WI38 (cell line): ENCODE data around the gene FAM151A.
"Not testable (repeated sequence)": the region's sequence is repeated elsewhere in the genome, so short reads cannot be mapped to it uniquely, and the experiment has no call there.

Source experiments
- H3K4me3 ChIP-seq: 2 replicates; pipeline ENCODE4 v1.5.1; 2011; ENCODE audit warnings: low read depth, mild to moderate bottlenecking, control low read depth, low read length
- TF ChIP-seq, protein P1 (sequence below): IDR thresholded peaks from 2 replicates; pipeline ENCODE4 v1.5.1; 2012; ENCODE audit warnings: low read depth, mild to moderate bottlenecking, control low read depth, low read length

FAM151A gene

DNA sequence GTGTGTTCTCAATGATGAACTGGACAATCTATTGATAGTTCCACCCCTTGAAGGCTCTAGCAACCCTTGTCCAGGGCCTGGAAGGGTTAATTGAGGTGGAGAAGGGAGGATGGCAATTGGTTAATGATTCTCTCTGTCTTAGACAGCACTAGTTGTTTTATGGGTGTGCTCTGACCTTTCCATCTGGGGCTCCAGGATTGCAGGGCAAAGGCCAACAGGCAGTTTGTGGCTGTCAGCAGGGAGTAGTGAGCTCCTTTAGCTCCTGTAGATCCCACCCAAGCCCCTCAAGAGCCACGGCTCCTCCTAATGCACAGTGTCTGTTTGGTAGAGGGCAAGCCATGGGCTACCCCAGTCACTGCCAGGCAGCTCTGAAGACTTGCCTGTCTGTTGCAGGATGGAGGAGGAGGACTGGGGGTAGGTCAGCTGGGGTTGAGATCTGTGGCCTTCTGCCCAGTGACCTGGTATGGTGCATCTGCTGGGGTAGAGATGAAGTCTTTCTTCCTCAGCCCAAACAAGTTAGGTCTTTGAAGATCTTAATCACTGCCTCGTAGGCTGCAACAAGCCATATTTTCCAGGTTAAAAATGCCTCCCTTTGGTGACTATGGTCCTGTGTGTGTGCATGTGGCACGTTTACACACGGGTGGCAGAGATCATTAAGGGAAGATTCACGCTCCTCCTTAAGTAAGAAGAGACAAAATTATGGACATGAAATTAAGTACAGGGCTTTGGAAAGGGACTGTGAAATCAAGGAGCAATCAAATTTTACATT lies 26.0 kb upstream of the FAM151A start:
- no peak overlapping the region for H3K4me3 ChIP-seq
- TF ChIP-seq, protein P1, sequence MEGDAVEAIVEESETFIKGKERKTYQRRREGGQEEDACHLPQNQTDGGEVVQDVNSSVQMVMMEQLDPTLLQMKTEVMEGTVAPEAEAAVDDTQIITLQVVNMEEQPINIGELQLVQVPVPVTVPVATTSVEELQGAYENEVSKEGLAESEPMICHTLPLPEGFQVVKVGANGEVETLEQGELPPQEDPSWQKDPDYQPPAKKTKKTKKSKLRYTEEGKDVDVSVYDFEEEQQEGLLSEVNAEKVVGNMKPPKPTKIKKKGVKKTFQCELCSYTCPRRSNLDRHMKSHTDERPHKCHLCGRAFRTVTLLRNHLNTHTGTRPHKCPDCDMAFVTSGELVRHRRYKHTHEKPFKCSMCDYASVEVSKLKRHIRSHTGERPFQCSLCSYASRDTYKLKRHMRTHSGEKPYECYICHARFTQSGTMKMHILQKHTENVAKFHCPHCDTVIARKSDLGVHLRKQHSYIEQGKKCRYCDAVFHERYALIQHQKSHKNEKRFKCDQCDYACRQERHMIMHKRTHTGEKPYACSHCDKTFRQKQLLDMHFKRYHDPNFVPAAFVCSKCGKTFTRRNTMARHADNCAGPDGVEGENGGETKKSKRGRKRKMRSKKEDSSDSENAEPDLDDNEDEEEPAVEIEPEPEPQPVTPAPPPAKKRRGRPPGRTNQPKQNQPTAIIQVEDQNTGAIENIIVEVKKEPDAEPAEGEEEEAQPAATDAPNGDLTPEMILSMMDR = no peak

DNA sequence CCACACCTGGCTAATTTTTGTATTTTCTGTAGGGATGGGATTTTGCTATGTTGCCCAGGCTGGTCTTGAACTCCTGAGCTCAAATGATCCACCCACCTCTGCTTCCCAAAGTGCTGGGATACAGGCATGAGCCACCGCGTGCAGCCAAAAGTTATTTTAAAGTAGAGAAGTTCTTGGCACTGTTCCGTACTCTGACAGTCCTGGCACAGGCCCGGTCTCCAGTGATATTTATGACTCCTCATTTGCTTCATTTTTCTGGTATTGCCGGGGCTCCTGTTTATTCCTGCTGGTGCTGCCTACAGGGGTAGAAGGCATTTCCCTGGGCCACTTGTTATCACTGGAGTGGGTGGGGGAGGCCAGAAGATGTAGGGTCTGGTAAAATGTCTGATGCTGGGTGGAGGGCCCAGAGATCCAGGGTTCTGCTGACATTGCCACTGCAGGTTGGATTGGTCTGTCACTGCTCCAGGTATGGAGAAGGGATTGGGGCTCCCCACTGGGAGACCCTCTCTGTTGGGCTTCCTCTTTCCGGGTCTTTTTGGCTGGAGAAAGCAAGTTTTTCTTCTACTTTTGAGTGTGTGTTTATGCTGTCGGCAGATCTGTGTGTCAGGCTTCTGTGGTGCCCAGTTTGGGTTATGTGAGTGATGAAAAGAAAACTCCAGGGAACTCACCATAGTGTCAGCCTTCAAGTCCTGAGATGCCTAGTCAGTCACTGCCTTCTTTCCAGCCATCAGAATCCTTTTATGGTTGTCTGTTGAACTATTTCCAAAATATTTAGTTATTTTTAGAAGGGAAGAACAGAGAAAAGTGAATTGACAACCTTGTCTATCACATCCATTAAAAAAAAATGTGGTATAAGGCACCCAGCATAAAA lies 22.7 kb upstream of the FAM151A start:
- H3K4me3 ChIP-seq = no peak overlapping the region
- TF ChIP-seq, protein P1 = no peak

DNA sequence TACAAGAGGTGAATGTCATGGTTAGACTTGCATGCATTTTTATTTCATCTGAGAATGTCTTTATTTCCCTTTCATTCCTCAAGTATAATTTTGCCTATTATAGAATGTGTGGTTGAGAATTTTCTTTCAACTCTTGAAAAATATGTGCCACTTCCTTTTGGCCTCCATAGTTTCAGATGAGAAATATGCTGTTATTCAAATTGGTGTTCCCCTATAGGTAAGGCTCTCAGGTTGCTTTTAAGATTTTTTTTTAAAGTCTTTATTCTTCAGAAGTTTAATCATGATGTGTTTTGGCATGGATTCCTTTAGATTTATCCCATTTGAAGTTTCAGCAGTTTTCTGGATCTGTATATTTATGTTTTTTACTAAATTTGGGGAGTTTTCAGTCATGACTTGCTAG lies 20.4 kb upstream of the FAM151A start:
- no peak overlapping the region for H3K4me3 ChIP-seq
- TF ChIP-seq, protein P1 = no peak

DNA sequence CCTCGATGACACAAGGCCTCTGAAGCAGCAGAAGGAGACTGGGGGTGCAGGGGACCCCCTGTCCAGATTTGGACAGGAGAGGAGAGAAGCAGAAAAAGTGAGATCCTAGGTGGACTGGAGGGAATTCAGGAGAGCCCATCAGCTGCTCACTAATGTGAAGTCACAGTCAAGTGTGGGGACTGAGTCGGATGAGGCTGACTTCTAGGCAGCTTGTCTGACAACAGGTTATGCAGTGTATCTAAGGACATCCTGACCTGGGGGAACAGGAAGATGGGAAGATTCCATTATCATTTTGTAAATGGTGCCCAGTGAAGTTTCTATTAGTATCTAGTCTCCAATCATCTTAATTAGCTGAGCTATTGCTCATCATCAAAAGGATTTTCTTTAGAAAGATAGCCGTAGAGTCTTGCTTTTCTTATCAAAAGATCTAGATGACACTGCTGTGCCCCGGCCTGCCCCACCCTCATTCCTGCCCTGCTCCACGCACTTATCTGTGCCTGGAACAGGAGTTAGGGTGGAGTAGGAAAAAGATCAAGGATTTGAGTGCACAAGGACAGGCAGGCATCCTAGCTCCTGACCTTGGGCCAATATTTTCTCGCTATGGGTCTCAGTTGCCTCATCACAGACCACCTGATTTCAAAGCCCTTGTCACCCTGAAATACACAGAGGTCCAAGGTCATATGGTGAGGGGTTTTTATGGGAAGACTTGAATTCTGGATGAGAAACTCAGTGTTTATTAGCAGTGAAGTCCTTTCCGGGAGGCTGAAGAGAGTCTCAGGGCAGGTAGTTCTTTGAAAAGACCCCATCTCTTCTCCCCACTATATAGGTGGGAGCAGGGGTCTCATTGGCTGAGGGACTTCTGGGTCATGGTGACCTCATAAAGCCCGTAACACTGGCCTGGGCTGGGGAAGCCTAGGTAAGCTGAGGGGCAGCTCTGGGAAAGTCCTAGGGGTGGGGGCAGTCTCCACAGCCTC lies 17.8 kb upstream of the FAM151A start, which contains the start of gene MROH7:
Gene MROH7, plus strand, starts transcription at position 924 of the 974 bp plus-strand sequence. CDS start 11,141 bp downstream, outside the sequence.
- no peak within 1 kb of the TSS for H3K4me3 ChIP-seq

DNA sequence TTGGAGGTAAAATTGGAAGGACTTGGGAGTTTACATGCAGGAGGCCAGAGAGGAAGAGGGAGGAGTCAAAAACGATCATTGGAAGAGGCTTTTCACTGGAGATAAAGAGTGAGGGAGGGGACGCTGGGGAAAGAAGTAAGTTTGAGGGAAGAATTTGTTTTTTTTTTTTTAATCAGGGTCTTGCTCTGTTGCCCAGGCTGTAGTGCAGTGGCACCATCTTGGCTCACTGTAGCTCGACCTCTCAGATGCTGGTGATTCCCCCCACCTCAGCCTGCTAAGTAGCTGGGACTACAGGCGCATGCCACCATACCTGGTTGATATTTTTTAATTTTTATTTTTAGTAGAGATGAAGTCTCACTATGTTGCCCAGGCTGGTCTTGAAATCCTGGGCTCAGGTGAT lies 17.0 kb upstream of the FAM151A start:
- TF ChIP-seq, protein P1 = no peak
- no peak overlapping the region for H3K4me3 ChIP-seq

More for the DNA sequence above, 17.8 kb upstream of the FAM151A start, which contains the start of gene MROH7:
- TF ChIP-seq, protein P1 = no peak

DNA sequence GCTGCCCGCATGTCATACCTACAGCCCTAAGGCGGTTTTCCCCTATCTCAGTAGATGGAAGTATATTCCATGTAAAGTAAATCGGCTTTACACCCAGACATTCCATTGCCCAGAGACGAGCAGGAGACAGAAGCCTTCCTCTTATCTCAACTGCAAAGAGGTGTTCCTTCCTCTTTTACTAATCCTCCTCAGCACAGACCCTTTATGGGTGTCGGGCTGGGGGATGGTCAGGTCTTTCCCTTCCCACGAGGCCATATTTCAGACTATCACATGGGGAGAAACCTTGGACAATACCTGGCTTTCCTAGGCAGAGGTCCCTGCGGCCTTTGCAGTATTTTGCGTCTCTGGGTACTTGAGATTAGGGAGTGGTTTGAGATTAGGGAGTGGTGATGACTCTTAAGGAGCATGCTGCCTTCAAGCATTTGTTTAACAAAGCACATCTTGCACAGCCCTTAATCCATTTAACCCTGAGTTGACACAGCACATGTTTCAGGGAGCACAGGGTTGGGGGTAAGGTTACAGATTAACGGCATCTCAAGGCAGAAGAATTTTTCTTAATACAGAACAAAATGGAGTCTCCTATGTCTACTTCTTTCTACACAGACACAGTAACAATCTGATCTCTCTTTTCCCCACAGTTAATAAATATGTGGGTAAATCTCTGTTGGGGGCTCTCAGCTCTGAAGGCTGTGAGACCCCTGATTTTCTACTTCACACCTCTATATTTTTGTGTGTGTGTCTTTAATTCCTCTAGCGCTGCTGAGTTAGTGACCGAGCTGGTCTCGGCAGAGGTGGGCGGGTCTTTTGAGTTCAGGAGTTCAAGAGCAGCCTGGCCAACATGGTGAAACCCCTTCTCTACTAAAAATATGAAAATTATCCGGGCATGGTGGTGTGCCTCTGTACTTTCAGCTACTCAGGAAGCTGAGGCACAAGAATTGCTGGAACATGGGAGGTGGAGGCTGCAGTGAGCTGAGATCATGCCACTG lies 13.4 kb upstream of the FAM151A start:
- H3K4me3 ChIP-seq = not testable (repeated sequence)

DNA sequence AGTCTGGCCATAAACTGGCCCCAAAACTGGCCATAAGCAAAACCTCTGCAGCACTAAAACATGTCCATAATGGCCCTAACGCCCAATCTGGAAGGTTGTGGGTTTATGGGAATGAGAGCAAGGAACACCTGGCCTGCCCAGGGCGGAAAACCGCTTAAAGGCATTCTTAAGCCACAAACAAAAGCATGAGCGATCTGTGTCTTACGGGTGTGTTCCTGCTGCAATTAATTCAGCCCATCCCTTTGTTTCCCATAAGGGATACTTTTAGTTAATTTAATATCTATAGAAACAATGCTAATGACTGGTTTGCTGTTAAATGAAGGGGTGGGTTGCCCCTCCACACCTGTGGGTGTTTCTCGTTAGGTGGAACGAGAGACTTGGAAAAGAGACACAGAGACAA lies 12.5 kb upstream of the FAM151A start:
- not testable (repeated sequence) for H3K4me3 ChIP-seq
